Esophagus muscularis mucosa (tissue), 4 donors: Measurements from ENCODE around the gene HEXIM2. TPM values are rescaled to one million over a fixed set of nuclear protein-coding genes. Genes with fewer than 3 reads are reported as not detected.

Experiments used
- DNase-seq: peaks from one replicate; pipeline ENCODE4 v3.0.0-alpha.2; 2017; ENCODE audit errors: extremely low spot score
- H3K27ac ChIP-seq, 4 donors: fragments of 200-600 bp; sonication (generic); replicated peaks in 1 of 4; 1 replicate in 3 of 4; 2 replicates in 1 of 4; pipeline ENCODE4 v1.5.1; 2016 to 2019; ENCODE audit warnings: mild to moderate bottlenecking in 1 of 4
- H3K27me3 ChIP-seq, 4 donors: fragments of 200-600 bp; sonication (generic); one replicate each; pipeline versions ENCODE4 v1.5.1 to v1.6.0; 2016 to 2019
- H3K36me3 ChIP-seq, 4 donors: fragments of 200-600 bp; sonication (generic); one replicate each; pipeline ENCODE4 v1.5.1; 2016 to 2019
- H3K4me1 ChIP-seq, 4 donors: fragments of 200-600 bp; sonication (generic); one replicate each; pipeline ENCODE4 v1.5.1; 2016 to 2019
- H3K4me3 ChIP-seq, 4 donors: fragments of 200-600 bp; sonication (generic); 1 replicate in 2 of 4; 2 replicates in 2 of 4; pipeline ENCODE4 v1.5.1; 2016 to 2019; ENCODE audit warnings: mild to moderate bottlenecking in 4 of 4, moderate library complexity in 1 of 4
- H3K9me3 ChIP-seq, 4 donors: fragments of 200-600 bp; sonication (generic); 1 replicate in 3 of 4; 2 replicates in 1 of 4; pipeline ENCODE4 v1.5.1; 2016 to 2019
- EP300 ChIP-seq: sonication (generic); formaldehyde crosslinking; IDR thresholded peaks from one replicate; pipeline ENCODE4 v1.6.1; 2017; ENCODE audit warnings: antibody characterized with exemption
- POLR2A ChIP-seq: fragments of 450-650 bp; IDR thresholded peaks from one replicate; pipeline ENCODE4 v1.6.1; 2017; ENCODE audit warnings: antibody characterized with exemption, moderate library complexity, mild to moderate bottlenecking, low read depth
- POLR2AphosphoS5 ChIP-seq, 2 donors: sonication (generic); formaldehyde crosslinking; IDR thresholded peaks; one replicate each; pipeline ENCODE4 v1.6.1; 2017; ENCODE audit warnings: antibody characterized with exemption in 2 of 2
- WGBS: methylation state at CpG from one replicate; pipeline ENCODE4 v1.1.5; 2018; 5-methylcytosine and 5-hydroxymethylcytosine counted together
- intact Hi-C: fragments of 100-400 bp; cut with DNase I; formaldehyde crosslinking; loops from one replicate; pipeline ENCODE4 v1.15.1; 2023
- total RNA-seq, 4 donors: library from RNA; depleted of rRNA; stranded (reverse); fragments of >200 nt; gene quantifications; one replicate each; pipeline versions ENCODE4 v1.1.0 to v1.2.1, GENCODE V29; 2016
- TF ChIP-seq, protein P1 (sequence below), 3 experiments: fragments of 200-600 bp in 2 of 3; fragments of 450-650 bp in 1 of 3; sonication (generic) in 2 of 3; IDR thresholded peaks; one replicate each; pipeline ENCODE4 v1.5.1; 2017 to 2019; ENCODE audit warnings: antibody characterized with exemption in 3 of 3, mild to moderate bottlenecking in 2 of 3, moderate library complexity in 1 of 3

HEXIM2 gene, protein sequence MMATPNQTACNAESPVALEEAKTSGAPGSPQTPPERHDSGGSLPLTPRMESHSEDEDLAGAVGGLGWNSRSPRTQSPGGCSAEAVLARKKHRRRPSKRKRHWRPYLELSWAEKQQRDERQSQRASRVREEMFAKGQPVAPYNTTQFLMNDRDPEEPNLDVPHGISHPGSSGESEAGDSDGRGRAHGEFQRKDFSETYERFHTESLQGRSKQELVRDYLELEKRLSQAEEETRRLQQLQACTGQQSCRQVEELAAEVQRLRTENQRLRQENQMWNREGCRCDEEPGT
- 1 to 10 TPM; 4.0 to 8.4 (median 7.0) TPM for total RNA-seq

DNA sequence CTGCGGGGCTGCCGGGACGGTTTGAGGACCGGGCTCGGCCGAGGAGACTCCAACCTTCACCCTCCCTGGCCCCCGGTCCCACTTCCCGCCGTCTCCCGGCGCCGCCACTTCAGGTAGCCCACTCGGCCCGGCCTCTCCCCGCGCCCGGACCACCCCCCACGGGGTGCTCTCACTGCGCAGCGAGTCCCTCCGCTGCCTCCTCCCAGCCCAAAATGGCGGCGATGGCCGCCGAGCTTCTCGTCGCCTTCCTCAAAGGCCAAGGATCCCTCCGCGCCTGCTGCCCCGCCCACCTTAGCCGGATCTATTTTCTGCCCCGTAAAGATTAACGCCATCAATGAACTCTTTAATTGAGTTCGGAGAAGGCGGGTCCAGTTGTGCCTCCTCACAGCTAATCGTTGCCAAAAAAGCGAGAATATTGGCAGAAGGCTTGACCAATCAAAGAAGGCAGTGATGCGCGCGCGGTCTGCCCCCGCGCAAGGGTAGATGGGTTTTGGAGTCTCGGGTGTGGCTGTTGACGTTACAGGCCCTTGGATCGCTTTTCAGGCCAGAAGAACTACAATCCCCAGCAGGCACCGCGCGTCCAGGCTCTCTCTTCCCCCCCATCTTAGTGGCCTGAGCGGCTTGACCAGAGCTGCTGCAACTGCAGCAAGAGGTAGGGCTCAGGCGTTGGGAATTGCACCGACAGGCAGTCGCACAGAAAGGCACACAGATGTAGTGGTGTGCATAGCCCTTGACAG is at the start of gene HEXIM2:
HEXIM2 (plus strand) TSS at position 588 of the 737 bp plus-strand sequence. CDS start 919 bp downstream, outside the sequence.
- DNase-seq, result peak; percentile 100
- TF ChIP-seq EP300 (no peak), POLR2AphosphoS5 (IDR thresholded peaks at IDR 0.05) (peak; percentile 96 to 99), POLR2A (peak; percentile 96)
- TF ChIP-seq, protein P1, sequence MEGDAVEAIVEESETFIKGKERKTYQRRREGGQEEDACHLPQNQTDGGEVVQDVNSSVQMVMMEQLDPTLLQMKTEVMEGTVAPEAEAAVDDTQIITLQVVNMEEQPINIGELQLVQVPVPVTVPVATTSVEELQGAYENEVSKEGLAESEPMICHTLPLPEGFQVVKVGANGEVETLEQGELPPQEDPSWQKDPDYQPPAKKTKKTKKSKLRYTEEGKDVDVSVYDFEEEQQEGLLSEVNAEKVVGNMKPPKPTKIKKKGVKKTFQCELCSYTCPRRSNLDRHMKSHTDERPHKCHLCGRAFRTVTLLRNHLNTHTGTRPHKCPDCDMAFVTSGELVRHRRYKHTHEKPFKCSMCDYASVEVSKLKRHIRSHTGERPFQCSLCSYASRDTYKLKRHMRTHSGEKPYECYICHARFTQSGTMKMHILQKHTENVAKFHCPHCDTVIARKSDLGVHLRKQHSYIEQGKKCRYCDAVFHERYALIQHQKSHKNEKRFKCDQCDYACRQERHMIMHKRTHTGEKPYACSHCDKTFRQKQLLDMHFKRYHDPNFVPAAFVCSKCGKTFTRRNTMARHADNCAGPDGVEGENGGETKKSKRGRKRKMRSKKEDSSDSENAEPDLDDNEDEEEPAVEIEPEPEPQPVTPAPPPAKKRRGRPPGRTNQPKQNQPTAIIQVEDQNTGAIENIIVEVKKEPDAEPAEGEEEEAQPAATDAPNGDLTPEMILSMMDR (IDR thresholded peaks at IDR 0.05), result peak in 1 of 3 experiments; percentile 31
- H3K36me3 ChIP-seq, result no peaks in the 10 kb centered on the region
- peak within 1 kb of the TSS; percentile 91 to 97 (median 96) for H3K4me3 ChIP-seq
- H3K9me3 ChIP-seq, result no peaks in the 10 kb centered on the region
- no peaks in the 10 kb centered on the region for H3K27me3 ChIP-seq
- under 1% methylated on average over 27 of the region's 53 CpGs for WGBS
- H3K4me1 ChIP-seq, result peaks cover 40 to 52% (median 48%) of the 10 kb centered on the region in 4 donors
- intact Hi-C loops, result no loop called here
- H3K27ac ChIP-seq, result peak within 1 kb of the TSS; percentile 99 to 100 (median 100)

DNA sequence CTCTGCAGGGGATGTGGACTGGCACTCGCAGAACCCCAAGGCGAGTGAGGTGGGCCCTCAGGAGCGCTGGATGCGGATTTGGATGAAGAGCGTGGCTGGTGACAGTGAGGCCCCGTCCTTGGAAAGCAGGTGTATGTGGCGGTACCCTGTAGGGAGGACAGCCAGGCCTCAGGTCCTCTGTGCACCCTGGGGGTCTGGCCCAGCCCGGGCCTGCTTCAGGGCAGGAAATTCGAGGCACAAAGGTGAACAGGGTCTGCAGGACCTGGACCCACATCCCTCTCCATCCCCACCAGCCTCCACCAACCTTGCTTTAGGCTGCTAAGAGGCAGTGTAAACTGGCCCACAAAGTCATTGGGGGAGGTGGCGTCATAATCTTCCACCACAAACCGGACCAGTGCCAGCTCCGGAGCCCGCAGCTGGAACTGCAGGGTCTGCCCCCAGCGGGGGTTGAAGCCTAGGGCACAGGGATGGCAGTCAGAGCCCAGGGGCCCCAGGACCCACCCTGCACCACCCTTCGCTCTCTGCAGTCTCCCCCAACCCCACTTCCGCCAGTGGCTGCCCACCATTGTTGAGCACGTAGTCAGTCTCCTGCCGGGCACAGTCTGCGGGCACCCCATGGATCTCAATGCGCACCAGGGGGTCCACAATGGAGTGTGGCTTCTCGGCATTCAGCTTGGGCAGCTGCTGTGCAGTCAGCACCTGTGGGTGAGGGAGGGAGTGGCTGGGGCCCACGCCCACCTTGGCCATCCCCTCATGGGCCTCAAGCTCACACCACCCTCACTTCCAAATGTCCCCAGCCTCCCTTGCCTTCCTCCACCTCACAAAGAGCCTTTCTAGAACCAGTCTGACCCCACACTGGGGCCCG is 48.9 kb upstream of the HEXIM2 start:
- no peak overlapping the region for H3K4me3 ChIP-seq
- TF ChIP-seq EP300 (no peak), POLR2A (no peak), POLR2AphosphoS5 (IDR thresholded peaks at IDR 0.05) (no peak)
- TF ChIP-seq, protein P1 (IDR thresholded peaks at IDR 0.05), result no peak
- peak overlapping the region; percentile 81 to 85 (median 82) for H3K27ac ChIP-seq
- WGBS, result 92% methylated on average over 13 of the region's 23 CpGs
- peaks cover 35 to 49% (median 47%) of the 10 kb centered on the region in 4 donors for H3K4me1 ChIP-seq
- H3K36me3 ChIP-seq, result peaks cover 0 to 75% (median 65%) of the 10 kb centered on the region in 4 donors
- intact Hi-C loops, result no loop called here
- no peaks in the 10 kb centered on the region for H3K9me3 ChIP-seq
- no peaks in the 10 kb centered on the region for H3K27me3 ChIP-seq
- no peak for DNase-seq

DNA sequence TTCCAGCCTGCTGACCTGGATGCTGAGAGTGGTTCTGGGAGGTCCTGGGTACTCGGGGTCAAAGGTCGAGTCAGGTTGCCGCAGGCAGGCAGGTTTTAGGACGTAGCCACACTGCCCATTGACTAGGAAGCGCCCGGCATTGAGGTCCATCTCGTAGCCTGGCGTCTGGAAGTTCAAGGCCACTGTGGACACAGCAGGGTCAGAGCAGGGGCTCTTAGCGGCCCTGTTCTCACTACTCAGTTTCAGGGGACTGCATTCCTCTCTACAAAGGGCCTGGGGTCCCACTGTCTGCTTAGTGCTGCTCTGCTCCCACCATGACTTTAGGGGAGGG is 48.3 kb upstream of the HEXIM2 start:
- H3K27me3 ChIP-seq, result no peaks in the 10 kb centered on the region
- peak overlapping the region in 3 of 4 donors; percentile 9 to 85 (median 84) for H3K27ac ChIP-seq
- intact Hi-C loops, result no loop called here
- no peaks in the 10 kb centered on the region for H3K9me3 ChIP-seq
- TF ChIP-seq POLR2A (no peak), EP300 (no peak), POLR2AphosphoS5 (IDR thresholded peaks at IDR 0.05) (no peak)
- TF ChIP-seq, protein P1 (IDR thresholded peaks at IDR 0.05), result no peak
- 79% methylated on average over 4 of the region's 9 CpGs for WGBS
- no peak overlapping the region for H3K4me3 ChIP-seq
- peaks cover 35 to 43% (median 41%) of the 10 kb centered on the region in 4 donors for H3K4me1 ChIP-seq
- DNase-seq, result no peak
- peaks cover 0 to 75% (median 64%) of the 10 kb centered on the region in 4 donors for H3K36me3 ChIP-seq

DNA sequence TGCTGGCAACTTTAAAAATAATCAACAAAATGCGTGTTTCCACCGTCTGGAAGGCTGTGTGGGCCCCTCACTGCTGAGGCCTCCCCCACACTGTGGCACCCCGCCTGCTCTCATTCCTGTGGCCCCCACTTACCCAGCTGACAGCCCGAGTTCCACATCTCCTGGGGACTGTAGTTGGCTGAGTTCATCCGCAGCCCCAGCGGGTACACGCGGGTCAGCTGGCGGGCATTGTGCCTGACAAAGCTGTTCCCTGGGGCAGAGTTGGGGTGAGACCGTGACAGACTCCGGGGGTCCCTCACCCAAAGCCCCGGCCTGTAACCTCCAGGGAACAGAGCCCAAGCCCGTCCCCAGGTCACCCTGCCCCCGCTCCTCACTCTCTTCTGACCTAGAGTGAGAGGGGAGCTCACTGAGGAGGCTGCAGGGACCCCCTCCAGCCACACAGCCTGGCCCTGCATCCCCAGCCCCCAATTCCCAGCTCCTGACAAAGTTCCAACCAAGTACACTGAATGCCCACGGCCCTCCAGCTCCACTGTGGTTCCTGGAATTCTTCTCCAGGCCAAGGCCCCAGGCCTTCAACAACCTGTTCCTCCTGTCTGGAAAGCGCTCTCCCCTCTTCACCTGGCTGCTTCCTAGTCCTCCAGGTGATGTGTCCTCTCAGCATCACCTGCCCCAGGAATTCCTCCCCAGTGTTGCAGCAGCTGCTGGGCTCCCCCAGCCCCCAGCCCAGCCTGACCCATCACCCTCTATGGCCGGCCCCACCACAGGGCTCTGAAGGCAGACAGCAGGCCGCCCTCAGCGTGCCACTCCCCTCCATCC is 47.4 kb upstream of the HEXIM2 start:
- Histone ChIP-seq H3K4me3 (no peak overlapping the region), H3K4me1 (peaks cover 29 to 34% (median 32%) of the 10 kb centered on the region in 4 donors), H3K36me3 (peaks cover 0 to 75% (median 69%) of the 10 kb centered on the region in 4 donors), H3K27me3 (no peaks in the 10 kb centered on the region), H3K27ac (peak overlapping the region in 2 of 4 donors; percentile 9 to 39), H3K9me3 (no peaks in the 10 kb centered on the region)
- WGBS, result 92% methylated on average over 13 of the region's 19 CpGs
- intact Hi-C loops, result no loop called here
- no peak for TF ChIP-seq POLR2AphosphoS5 (IDR thresholded peaks at IDR 0.05)
- no peak for TF ChIP-seq EP300
- TF ChIP-seq, protein P1 (IDR thresholded peaks at IDR 0.05), result no peak
- TF ChIP-seq POLR2A, result no peak
- DNase-seq, result no peak
